Stomach smooth muscle (tissue), 2 donors: ENCODE measurements around the gene GTF2E1.
"Not testable (repeated sequence)": the region's sequence is repeated elsewhere in the genome, so short reads cannot be mapped to it uniquely, and the experiment has no call there.

ENCODE experiments used
- H3K27ac ChIP-seq: one replicate; pipeline ENCODE4 v1.7.0; 2013; ENCODE audit warnings: mild to moderate bottlenecking, low read length, inconsistent platforms
- H3K27me3 ChIP-seq, 2 donors: one replicate each; pipeline ENCODE4 v1.7.0; 2013; ENCODE audit warnings: low read length in 2 of 2; ENCODE audit not compliant: insufficient read depth in 2 of 2, control insufficient read depth in 1 of 2
- H3K36me3 ChIP-seq, 2 donors: one replicate each; pipeline ENCODE4 v1.7.0; 2013; ENCODE audit warnings: low read length in 2 of 2; ENCODE audit not compliant: control insufficient read depth in 2 of 2, insufficient read depth in 2 of 2
- H3K4me1 ChIP-seq: one replicate; pipeline ENCODE4 v1.7.0; 2013; ENCODE audit warnings: low read length; ENCODE audit not compliant: control insufficient read depth, insufficient read depth
- H3K4me3 ChIP-seq, 2 donors: one replicate each; pipeline ENCODE4 v1.7.0; 2013; ENCODE audit warnings: low read length in 2 of 2
- H3K9ac ChIP-seq, 2 donors: one replicate each; pipeline ENCODE4 v1.7.0; 2013; ENCODE audit warnings: low read length in 2 of 2, mild to moderate bottlenecking in 1 of 2
- H3K9me3 ChIP-seq, 2 donors: one replicate each; pipeline ENCODE4 v1.7.0; 2013; ENCODE audit warnings: low read length in 2 of 2; ENCODE audit not compliant: control insufficient read depth in 2 of 2
- donor health status: healthy.
- donor health status: Pancreatic carcinoma.

GTF2E1 gene

GRCh38 chr3:120742198-120742848 is at the start of gene GTF2E1, which contains the start of gene RABL3:
GTF2E1 (plus strand) TSS chr3:120742744; CDS start chr3:120750553, 7,809 bp downstream.
RABL3 (minus strand) TSS chr3:120742516; CDS start chr3:120742507, 9 bp downstream.
- peak within 1 kb of the TSS; percentile 96 for H3K27ac ChIP-seq
- no peaks in the 10 kb centered on the region for H3K9me3 ChIP-seq
- peak within 1 kb of the TSS; percentile 86 to 99 for H3K4me3 ChIP-seq
- H3K36me3 ChIP-seq = peaks cover 0 to 5% of the 10 kb centered on the region in 2 donors
- no peaks in the 10 kb centered on the region for H3K27me3 ChIP-seq
- H3K9ac ChIP-seq = peak within 1 kb of the TSS; percentile 87 to 99
- peaks cover 10% of the 10 kb centered on the region for H3K4me1 ChIP-seq

DNA sequence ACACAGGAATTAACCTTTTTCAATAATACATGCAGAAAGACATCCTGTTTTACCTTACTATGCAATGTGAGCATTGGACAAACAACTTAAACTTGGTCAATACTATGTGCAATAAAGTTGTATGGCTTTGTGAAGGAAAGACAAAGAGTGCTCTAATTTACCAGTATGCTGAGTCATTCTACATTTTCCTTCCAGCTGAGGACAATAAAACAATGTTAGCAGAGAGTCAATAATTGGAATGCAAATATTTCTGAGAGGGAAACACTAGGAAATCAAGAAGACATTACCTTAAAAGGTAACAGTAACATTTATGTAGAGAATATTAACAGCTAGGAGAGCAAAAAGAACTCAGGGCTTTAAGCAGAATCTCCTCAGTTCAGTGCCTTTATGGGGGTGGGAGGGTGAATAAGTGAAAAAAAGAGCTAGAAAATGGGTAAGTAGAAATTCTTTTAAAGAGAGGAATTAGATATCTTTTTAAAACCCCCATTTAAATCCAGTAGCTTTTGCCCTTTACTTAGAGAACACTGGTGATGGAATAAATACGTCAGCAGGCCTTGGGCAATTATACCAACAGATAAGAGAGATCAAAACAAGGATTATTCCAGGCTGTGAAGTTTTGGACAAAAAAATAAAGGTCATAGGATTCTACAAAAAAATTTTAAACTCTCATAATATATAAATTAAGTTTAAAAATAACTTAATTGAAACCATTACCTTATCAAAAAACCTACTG is 48.9 kb upstream of the GTF2E1 start:
- H3K36me3 ChIP-seq = peaks cover 0 to 4% of the 10 kb centered on the region in 2 donors
- H3K9ac ChIP-seq = no peak overlapping the region
- H3K9me3 ChIP-seq = no peaks in the 10 kb centered on the region
- H3K4me1 ChIP-seq = no peaks in the 10 kb centered on the region
- no peaks in the 10 kb centered on the region for H3K27me3 ChIP-seq
- H3K4me3 ChIP-seq = no peak overlapping the region
- H3K27ac ChIP-seq = no peak overlapping the region

GRCh38 chr3:120699333-120699732 is 43.2 kb upstream of the GTF2E1 start:
- Histone ChIP-seq H3K9me3 (no peaks in the 10 kb centered on the region), H3K27me3 (no peaks in the 10 kb centered on the region), H3K4me3 (no peak overlapping the region), H3K27ac (no peak overlapping the region), H3K4me1 (no peaks in the 10 kb centered on the region), H3K9ac (no peak overlapping the region), H3K36me3 (peaks cover 0 to 6% of the 10 kb centered on the region in 2 donors)

DNA sequence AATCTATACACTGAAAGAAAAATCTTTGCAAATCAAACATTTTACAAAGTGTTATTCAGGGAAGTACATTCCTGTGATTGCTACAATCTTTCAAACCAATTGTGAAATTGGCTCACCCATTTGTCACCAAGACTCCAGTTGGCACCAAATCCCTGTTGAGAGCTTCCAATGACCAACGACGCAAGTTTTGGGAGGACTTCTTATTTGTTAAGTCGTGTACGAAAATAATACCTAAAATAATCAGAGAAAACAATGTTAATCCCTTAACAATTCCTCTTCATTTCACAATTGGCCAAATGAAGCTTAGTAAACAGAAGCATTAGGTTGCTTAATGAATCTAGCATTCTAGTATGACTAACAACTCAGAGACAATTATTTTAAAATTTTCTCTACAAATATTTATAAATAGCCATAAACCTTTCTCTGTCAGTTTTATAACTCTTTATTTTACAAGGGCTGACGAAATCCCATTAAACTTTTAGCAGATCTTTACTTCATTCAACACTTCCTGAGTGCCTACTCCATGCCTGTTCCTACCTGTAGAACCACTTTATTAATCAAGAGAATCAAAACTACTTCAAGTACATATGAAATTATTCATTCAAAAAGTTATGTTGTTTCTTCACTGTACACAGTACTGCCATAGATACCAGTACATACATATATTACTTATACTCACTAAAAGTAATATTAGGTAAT is 36.5 kb upstream of the GTF2E1 start:
- H3K4me3 ChIP-seq = no peak overlapping the region
- H3K27ac ChIP-seq = no peak overlapping the region

DNA sequence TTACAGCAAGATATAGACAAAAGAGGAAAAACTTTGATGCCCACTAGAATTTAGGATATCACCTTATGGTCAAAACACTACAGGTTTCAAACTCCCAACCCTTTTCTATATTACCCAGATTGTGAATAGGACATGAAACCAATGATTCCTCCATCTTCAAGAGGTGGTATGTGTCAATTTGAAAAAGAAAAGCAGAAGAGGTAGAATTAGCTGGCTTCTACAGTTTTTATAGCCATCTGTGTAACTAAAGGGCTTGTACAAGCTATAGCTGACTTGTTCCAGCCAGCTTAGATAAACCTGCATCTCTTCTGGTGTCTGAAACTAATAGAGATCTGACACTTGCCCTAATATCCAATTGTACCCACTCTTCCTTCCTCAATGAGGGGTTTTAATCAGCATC is 35.6 kb upstream of the GTF2E1 start:
- no peaks in the 10 kb centered on the region for H3K4me1 ChIP-seq
- no peak overlapping the region for H3K9ac ChIP-seq
- peaks cover 0 to 8% of the 10 kb centered on the region in 2 donors for H3K36me3 ChIP-seq
- no peak overlapping the region for H3K27ac ChIP-seq
- no peak overlapping the region for H3K4me3 ChIP-seq
- H3K9me3 ChIP-seq = no peaks in the 10 kb centered on the region
- H3K27me3 ChIP-seq = no peaks in the 10 kb centered on the region

More for the DNA sequence above, 36.5 kb upstream of the GTF2E1 start:
- Histone ChIP-seq H3K27me3 (no peaks in the 10 kb centered on the region), H3K36me3 (peaks cover 0 to 8% of the 10 kb centered on the region in 2 donors), H3K9me3 (no peaks in the 10 kb centered on the region), H3K9ac (no peak overlapping the region), H3K4me1 (no peaks in the 10 kb centered on the region)

- H3K36me3 ChIP-seq = peaks cover 0 to 8% of the 10 kb centered on the region in 2 donors
- no peaks in the 10 kb centered on the region for H3K27me3 ChIP-seq
- H3K27ac ChIP-seq = no peak overlapping the region
- no peaks in the 10 kb centered on the region for H3K4me1 ChIP-seq
- no peak overlapping the region for H3K4me3 ChIP-seq
- H3K9me3 ChIP-seq = no peaks in the 10 kb centered on the region
- H3K9ac ChIP-seq = no peak overlapping the region
Observed at GRCh38 chr3:120708408-120708807, 34.1 kb upstream of the GTF2E1 start.

GRCh38 chr3:120710369-120710768 is 32.2 kb upstream of the GTF2E1 start:
- H3K4me3 ChIP-seq = no peak overlapping the region
- no peak overlapping the region for H3K9ac ChIP-seq
- no peak overlapping the region for H3K27ac ChIP-seq
- H3K36me3 ChIP-seq = peaks cover 0 to under 1% of the 10 kb centered on the region in 2 donors
- no peaks in the 10 kb centered on the region for H3K9me3 ChIP-seq
- H3K27me3 ChIP-seq = no peaks in the 10 kb centered on the region
- no peaks in the 10 kb centered on the region for H3K4me1 ChIP-seq

DNA sequence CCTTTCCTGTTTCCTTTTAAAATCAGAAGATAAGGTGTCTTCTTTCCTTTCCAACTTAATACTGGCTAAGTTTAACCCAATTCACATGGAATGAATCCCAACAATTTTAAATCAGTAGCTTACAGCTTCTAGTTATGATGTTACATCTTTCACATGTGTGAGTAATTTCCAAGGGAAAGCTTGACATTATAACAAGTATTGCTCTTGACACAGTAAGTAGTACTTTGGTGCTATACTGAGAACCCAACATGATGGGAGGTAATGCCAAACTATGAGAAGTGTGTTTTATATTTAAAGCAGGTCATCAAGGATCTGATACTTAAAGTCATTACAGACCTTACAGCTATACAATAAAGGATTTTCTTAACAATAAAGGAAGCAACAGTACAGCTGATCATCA is 29.3 kb upstream of the GTF2E1 start:
- Histone ChIP-seq H3K27ac (no peak overlapping the region), H3K4me1 (no peaks in the 10 kb centered on the region), H3K9me3 (no peaks in the 10 kb centered on the region), H3K27me3 (no peaks in the 10 kb centered on the region), H3K36me3 (no peaks in the 10 kb centered on the region), H3K9ac (no peak overlapping the region), H3K4me3 (no peak overlapping the region)

DNA sequence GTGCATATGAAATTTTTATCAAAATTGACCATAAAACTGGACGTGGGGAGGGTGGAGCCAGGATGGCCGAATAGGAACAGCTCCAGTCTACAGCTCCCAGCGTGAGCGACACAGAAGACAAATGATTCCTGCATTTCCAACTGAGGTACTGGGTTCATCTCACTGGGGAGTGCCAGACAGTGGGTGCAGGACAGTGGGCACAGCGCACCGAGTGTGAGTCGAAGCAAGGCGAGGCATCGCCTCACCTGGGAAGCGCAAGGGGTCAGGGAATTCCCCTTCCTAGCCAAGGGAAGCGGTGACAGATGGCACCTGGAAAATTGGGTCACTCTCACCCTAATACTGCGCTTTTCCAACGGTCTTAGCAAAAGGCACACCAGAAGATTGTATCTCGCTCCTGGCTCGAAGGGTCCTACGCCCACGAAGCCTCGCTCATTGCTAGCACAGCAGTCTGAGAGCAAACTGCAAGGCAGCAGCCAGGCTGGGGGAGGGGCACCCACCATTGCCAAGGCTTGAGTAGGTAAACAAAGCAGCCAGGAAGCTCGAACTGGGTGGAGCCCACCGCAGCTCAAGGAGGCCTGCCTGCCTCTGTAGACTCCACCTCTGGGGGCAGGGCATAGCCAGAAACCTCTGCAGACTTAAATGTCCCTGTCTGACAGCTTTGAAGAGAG is 23.2 kb upstream of the GTF2E1 start:
- H3K36me3 ChIP-seq, H3K27ac ChIP-seq, H3K9ac ChIP-seq, H3K27me3 ChIP-seq, H3K9me3 ChIP-seq, H3K4me1 ChIP-seq: not testable (repeated sequence)
- peak overlapping the region; percentile 42 to 44 for H3K4me3 ChIP-seq

GRCh38 chr3:120726791-120727190 is 15.8 kb upstream of the GTF2E1 start:
- no peaks in the 10 kb centered on the region for H3K36me3 ChIP-seq
- H3K9me3 ChIP-seq = no peaks in the 10 kb centered on the region
- no peak overlapping the region for H3K27ac ChIP-seq
- H3K9ac ChIP-seq = no peak overlapping the region
- no peak overlapping the region for H3K4me3 ChIP-seq
- no peaks in the 10 kb centered on the region for H3K4me1 ChIP-seq
- H3K27me3 ChIP-seq = no peaks in the 10 kb centered on the region
